ENCODE data around the gene KDR.

DNA sequence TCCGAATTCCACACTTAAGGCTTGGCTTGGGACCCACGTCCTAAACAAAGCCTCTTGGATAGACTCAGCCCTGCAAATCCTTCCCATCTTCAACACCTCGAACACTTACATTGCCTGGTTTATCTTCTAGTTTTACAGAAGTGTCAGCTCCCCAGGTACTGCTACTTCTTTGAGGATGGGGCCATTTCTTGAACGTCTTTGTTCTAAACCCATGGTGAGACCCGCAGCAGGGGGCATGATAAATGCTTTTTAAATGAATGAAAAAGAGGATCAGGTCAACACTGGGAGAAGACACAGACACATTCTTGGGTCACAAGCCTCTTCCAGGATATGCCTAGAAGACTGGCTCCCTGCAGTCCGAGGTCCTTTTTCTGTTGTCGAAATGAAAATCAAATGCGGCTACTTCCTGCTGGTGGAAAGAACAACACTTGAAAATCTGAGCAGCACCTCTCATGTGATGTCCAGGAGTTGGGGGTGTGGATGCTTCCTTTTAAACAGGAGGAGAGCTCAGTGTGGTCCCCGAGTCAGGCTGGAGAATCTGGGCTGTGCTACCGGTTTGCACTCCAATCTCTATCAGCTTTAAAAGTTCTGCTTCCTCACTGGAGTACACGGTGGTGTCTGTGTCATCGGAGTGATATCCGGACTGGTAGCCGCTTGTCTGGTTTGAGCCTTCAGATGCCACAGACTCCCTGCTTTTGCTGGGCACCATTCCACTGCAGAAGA is 45.8 kb downstream of the KDR start:
- TF ChIP-seq EZH2 (IDR thresholded peaks at IDR 0.05; ENCODE audit: borderline replicate concordance): no peak
- TF ChIP-seq, protein P1, sequence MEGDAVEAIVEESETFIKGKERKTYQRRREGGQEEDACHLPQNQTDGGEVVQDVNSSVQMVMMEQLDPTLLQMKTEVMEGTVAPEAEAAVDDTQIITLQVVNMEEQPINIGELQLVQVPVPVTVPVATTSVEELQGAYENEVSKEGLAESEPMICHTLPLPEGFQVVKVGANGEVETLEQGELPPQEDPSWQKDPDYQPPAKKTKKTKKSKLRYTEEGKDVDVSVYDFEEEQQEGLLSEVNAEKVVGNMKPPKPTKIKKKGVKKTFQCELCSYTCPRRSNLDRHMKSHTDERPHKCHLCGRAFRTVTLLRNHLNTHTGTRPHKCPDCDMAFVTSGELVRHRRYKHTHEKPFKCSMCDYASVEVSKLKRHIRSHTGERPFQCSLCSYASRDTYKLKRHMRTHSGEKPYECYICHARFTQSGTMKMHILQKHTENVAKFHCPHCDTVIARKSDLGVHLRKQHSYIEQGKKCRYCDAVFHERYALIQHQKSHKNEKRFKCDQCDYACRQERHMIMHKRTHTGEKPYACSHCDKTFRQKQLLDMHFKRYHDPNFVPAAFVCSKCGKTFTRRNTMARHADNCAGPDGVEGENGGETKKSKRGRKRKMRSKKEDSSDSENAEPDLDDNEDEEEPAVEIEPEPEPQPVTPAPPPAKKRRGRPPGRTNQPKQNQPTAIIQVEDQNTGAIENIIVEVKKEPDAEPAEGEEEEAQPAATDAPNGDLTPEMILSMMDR (IDR thresholded peaks at IDR 0.05; ENCODE audit: poor library complexity): no peak
- TF ChIP-seq EZH2phosphoT487 (IDR thresholded peaks at IDR 0.05; ENCODE audit: low read depth, severe bottlenecking, unreplicated experiment): no peak
